Lower leg skin (tissue), 4 donors: Measurements from ENCODE around the gene KIAA1671. TPM values are rescaled to one million over a fixed set of nuclear protein-coding genes. Genes with fewer than 3 reads are reported as not detected.

Experiments used
- DNase-seq, 2 donors: peaks; one replicate each; pipeline ENCODE4 v3.0.0-alpha.2; 2019; ENCODE audit warnings: low spot score in 2 of 2
- H3K4me3 ChIP-seq: fragments of 200-600 bp; sonication (generic); 2 replicates; pipeline ENCODE4 v1.5.1; 2017; ENCODE audit warnings: mild to moderate bottlenecking, low read depth; ENCODE audit not compliant: poor library complexity, severe bottlenecking
- CTCF ChIP-seq, 3 donors: fragments of 450-650 bp; IDR thresholded peaks; one replicate each; pipeline ENCODE4 v1.5.1; 2016; ENCODE audit warnings: antibody characterized with exemption in 3 of 3, mild to moderate bottlenecking in 3 of 3, moderate library complexity in 2 of 3
- POLR2A ChIP-seq, 2 donors: fragments of 450-650 bp; IDR thresholded peaks; one replicate each; pipeline ENCODE4 v1.6.1; 2016 to 2017; ENCODE audit warnings: antibody characterized with exemption in 2 of 2, mild to moderate bottlenecking in 1 of 2, moderate library complexity in 1 of 2
- WGBS, 2 donors: methylation state at CpG; one replicate each; pipeline ENCODE4 v1.1.5; 2018; 5-methylcytosine and 5-hydroxymethylcytosine counted together
- intact Hi-C: fragments of 100-400 bp; cut with DNase I; formaldehyde crosslinking; loops from one replicate; pipeline ENCODE4 v1.15.0; 2023; ENCODE audit warnings: low total_unique reads
- total RNA-seq, 4 donors: library from RNA; depleted of rRNA; stranded (reverse); fragments of >200 nt; gene quantifications; one replicate each; pipeline ENCODE4 v1.1.0, GENCODE V29; 2016

KIAA1671 gene
- total RNA-seq, 4 donors from 2014 or later, result 60.0 to 87.8 (median 85.1) TPM

GRCh38 chr22:25027043-25027906 is 74.8 kb downstream of the KIAA1671 start:
- DNase-seq, result no peak
- H3K4me3 ChIP-seq, result no peak overlapping the region
- WGBS, 2 donors, result 61 to 69% methylated on average over 11 of the region's 11 CpGs
- TF ChIP-seq CTCF (IDR thresholded peaks at IDR 0.05) (no peak), POLR2A (IDR thresholded peaks at IDR 0.05) (no peak)
- intact Hi-C loops, result no loop called here

- WGBS, 2 donors, result 85 to 90% methylated on average over 37 to 40 of the region's 45 CpGs
- no peak for TF ChIP-seq CTCF (IDR thresholded peaks at IDR 0.05)
- no peak for TF ChIP-seq POLR2A (IDR thresholded peaks at IDR 0.05)
- intact Hi-C loops, result no loop called here
- no peak for DNase-seq
- H3K4me3 ChIP-seq, result no peak overlapping the region
Observed at GRCh38 chr22:25027959-25028840, 75.7 kb downstream of the KIAA1671 start.

- TF ChIP-seq POLR2A (IDR thresholded peaks at IDR 0.05) (no peak), CTCF (IDR thresholded peaks at IDR 0.05) (no peak)
- no peak for DNase-seq
- intact Hi-C loops, result no loop called here
- no peak overlapping the region for H3K4me3 ChIP-seq
- WGBS, 2 donors, result 89% methylated on average over 9 of the region's 9 CpGs
Observed at GRCh38 chr22:25028841-25029141, 76.3 kb downstream of the KIAA1671 start.

- 95 to 96% methylated on average over 18 of the region's 18 CpGs for WGBS, 2 donors
- no peak for DNase-seq
- H3K4me3 ChIP-seq, result no peak overlapping the region
- intact Hi-C loops, result no loop called here
- no peak for TF ChIP-seq CTCF (IDR thresholded peaks at IDR 0.05)
- TF ChIP-seq POLR2A (IDR thresholded peaks at IDR 0.05), result no peak
Observed at GRCh38 chr22:25029181-25029580, 76.7 kb downstream of the KIAA1671 start.

- intact Hi-C loops, result no loop called here
- no peak for TF ChIP-seq CTCF (IDR thresholded peaks at IDR 0.05)
- no peak for TF ChIP-seq POLR2A (IDR thresholded peaks at IDR 0.05)
- DNase-seq, result no peak
- WGBS, 2 donors, result 67% methylated on average over 7 of the region's 7 CpGs
- H3K4me3 ChIP-seq, result no peak overlapping the region
Observed at GRCh38 chr22:25030636-25031035, 78.1 kb downstream of the KIAA1671 start.
